Panc1 (cell line): ENCODE measurements around the gene SHISAL2B.

ENCODE experiments used
- POLR2AphosphoS5 ChIP-seq: IDR thresholded peaks from 2 replicates; pipeline ENCODE4 v1.6.1; 2012; ENCODE audit warnings: mild to moderate bottlenecking, low read depth, low read length, moderate library complexity
- TCF7L2 ChIP-seq: IDR thresholded peaks from 2 replicates; pipeline ENCODE4 v1.6.1; 2011; ENCODE audit warnings: mild to moderate bottlenecking, low read depth, low read length, inconsistent platforms
- TF ChIP-seq, protein P1 (sequence below): fragments of 450-650 bp; IDR thresholded peaks from 2 replicates; pipeline ENCODE4 v1.5.1; 2017; ENCODE audit warnings: mild to moderate bottlenecking
- TF ChIP-seq, protein P2 (sequence below), 2 experiments: IDR thresholded peaks; 2 replicates each; pipeline ENCODE4 v1.6.1; 2011 to 2012; ENCODE audit warnings: low read depth in 2 of 2, control low read depth in 1 of 2, low read length in 1 of 2, mild to moderate bottlenecking in 1 of 2, moderate library complexity in 1 of 2; ENCODE audit not compliant: insufficient read depth in 1 of 2

DNA sequence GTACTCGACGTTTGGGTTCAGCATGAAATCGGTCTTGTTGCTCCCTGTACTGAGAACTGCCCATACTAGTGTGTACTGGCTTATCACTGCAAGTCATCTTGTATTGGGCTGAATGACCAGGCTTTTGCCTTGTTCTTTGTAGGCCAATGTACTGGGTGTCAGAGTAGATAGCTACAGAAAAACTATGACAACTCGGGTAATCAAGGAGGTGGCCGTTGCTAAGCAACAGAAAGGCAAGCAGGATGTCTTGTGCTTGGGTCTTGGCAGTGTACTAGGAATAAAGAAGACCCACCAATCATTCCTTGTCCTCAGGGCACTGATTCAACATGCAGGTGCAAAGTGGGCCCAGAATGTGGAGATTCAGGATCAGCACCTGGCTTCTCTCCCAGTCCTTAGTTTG is 11.9 kb upstream of the SHISAL2B start:
- TF ChIP-seq, protein P1, sequence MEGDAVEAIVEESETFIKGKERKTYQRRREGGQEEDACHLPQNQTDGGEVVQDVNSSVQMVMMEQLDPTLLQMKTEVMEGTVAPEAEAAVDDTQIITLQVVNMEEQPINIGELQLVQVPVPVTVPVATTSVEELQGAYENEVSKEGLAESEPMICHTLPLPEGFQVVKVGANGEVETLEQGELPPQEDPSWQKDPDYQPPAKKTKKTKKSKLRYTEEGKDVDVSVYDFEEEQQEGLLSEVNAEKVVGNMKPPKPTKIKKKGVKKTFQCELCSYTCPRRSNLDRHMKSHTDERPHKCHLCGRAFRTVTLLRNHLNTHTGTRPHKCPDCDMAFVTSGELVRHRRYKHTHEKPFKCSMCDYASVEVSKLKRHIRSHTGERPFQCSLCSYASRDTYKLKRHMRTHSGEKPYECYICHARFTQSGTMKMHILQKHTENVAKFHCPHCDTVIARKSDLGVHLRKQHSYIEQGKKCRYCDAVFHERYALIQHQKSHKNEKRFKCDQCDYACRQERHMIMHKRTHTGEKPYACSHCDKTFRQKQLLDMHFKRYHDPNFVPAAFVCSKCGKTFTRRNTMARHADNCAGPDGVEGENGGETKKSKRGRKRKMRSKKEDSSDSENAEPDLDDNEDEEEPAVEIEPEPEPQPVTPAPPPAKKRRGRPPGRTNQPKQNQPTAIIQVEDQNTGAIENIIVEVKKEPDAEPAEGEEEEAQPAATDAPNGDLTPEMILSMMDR = no peak
- TF ChIP-seq POLR2AphosphoS5 (no peak), TCF7L2 (no peak)
- TF ChIP-seq, protein P2, sequence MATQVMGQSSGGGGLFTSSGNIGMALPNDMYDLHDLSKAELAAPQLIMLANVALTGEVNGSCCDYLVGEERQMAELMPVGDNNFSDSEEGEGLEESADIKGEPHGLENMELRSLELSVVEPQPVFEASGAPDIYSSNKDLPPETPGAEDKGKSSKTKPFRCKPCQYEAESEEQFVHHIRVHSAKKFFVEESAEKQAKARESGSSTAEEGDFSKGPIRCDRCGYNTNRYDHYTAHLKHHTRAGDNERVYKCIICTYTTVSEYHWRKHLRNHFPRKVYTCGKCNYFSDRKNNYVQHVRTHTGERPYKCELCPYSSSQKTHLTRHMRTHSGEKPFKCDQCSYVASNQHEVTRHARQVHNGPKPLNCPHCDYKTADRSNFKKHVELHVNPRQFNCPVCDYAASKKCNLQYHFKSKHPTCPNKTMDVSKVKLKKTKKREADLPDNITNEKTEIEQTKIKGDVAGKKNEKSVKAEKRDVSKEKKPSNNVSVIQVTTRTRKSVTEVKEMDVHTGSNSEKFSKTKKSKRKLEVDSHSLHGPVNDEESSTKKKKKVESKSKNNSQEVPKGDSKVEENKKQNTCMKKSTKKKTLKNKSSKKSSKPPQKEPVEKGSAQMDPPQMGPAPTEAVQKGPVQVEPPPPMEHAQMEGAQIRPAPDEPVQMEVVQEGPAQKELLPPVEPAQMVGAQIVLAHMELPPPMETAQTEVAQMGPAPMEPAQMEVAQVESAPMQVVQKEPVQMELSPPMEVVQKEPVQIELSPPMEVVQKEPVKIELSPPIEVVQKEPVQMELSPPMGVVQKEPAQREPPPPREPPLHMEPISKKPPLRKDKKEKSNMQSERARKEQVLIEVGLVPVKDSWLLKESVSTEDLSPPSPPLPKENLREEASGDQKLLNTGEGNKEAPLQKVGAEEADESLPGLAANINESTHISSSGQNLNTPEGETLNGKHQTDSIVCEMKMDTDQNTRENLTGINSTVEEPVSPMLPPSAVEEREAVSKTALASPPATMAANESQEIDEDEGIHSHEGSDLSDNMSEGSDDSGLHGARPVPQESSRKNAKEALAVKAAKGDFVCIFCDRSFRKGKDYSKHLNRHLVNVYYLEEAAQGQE (IDR thresholded peaks at IDR 0.05; ENCODE audit: insufficient read depth in 1 of 2, low read depth in 2 of 2, low read length in 1 of 2) = no peak
